Measurements from ENCODE around the gene ULK3.

DNA sequence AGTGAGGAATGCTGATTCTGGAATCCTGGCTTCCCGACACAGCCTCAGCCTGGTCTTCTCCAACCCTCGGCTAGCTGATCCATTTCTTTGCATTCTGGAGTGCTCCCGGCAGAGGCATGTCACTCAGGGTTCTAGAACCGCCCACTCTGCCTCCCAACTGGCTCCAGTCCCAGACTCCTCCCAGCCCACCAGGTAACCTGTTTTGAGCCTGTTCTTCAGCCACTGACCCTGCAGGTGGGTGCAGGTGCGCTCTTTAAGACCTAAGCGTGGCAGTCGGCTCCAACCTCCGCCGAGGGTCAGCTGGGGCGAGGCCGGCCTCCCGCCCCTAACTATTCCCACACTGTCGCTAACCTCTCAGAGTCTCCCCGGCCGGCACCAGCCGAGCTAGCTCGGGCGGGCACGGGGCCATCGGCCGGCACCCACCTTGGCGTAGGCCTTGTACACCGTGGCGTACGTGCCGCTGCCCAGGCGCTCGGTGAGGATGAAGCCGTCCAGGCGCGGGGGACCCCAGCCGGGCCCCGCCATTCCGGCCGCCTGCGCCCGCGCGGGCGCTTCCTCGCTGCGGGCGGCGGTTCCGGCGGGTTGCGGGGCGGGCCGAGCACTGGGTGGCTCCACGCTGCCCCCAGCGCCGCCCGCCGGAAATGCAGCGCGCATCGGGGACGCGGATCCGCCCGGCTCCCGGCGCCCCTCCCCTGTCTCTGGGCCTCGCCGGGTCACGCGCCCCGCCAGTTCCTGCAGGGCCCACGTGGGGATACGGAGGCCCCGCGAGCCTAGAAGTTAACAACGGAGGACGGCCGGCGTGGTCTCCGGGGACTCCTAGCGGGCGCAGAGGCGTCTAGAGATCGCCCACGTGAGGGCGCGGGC lies at the start of gene ULK3:
- TF ChIP-seq, protein P1, sequence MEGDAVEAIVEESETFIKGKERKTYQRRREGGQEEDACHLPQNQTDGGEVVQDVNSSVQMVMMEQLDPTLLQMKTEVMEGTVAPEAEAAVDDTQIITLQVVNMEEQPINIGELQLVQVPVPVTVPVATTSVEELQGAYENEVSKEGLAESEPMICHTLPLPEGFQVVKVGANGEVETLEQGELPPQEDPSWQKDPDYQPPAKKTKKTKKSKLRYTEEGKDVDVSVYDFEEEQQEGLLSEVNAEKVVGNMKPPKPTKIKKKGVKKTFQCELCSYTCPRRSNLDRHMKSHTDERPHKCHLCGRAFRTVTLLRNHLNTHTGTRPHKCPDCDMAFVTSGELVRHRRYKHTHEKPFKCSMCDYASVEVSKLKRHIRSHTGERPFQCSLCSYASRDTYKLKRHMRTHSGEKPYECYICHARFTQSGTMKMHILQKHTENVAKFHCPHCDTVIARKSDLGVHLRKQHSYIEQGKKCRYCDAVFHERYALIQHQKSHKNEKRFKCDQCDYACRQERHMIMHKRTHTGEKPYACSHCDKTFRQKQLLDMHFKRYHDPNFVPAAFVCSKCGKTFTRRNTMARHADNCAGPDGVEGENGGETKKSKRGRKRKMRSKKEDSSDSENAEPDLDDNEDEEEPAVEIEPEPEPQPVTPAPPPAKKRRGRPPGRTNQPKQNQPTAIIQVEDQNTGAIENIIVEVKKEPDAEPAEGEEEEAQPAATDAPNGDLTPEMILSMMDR (IDR thresholded peaks at IDR 0.05) = peak; percentile 56 to 96 (median 75)
- TF ChIP-seq POLR2A (IDR thresholded peaks at IDR 0.05) = peak in 1 of 2 donors; percentile 86

Measured in heart left ventricle (tissue), 13 donors.